ENCODE results near the gene ATXN1. TPM values are rescaled to one million over a fixed set of nuclear protein-coding genes. Genes with fewer than 3 reads are reported as not detected.

Gene ATXN1
- total RNA-seq, 4 donors from 2014 or later = 26.4 to 46.4 (median 36.1) TPM

- TF ChIP-seq, protein P1, sequence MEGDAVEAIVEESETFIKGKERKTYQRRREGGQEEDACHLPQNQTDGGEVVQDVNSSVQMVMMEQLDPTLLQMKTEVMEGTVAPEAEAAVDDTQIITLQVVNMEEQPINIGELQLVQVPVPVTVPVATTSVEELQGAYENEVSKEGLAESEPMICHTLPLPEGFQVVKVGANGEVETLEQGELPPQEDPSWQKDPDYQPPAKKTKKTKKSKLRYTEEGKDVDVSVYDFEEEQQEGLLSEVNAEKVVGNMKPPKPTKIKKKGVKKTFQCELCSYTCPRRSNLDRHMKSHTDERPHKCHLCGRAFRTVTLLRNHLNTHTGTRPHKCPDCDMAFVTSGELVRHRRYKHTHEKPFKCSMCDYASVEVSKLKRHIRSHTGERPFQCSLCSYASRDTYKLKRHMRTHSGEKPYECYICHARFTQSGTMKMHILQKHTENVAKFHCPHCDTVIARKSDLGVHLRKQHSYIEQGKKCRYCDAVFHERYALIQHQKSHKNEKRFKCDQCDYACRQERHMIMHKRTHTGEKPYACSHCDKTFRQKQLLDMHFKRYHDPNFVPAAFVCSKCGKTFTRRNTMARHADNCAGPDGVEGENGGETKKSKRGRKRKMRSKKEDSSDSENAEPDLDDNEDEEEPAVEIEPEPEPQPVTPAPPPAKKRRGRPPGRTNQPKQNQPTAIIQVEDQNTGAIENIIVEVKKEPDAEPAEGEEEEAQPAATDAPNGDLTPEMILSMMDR (IDR thresholded peaks at IDR 0.05) = no peak
- no peak for ATAC-seq (ENCODE audit: low FRiP score)
- no peak for DNase-seq (ENCODE audit: low spot score)
Measured at GRCh38 chr6:16415677-16416076, 345.6 kb downstream of the ATXN1 start.

DNA sequence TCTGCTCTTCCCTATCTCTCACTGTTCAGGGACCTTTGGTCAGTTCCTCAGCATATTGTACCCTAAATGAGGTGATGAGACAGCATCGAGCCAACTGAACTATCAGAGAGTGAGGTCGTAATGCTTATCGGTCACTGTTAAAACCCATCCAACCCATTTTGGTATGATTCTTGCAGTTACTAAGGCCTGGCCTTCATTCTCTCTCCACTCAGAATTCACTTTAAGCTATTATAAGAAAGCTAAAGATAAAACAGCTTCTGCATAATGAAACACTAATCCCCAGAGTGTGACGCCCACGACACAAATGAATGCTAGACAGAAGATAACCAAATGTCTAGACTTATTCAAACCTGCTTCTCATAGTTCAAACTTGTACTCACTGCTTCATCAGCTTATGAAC, 347.1 kb downstream of the ATXN1 start:
- ATAC-seq (ENCODE audit: low FRiP score) (no peak), DNase-seq (ENCODE audit: low spot score) (no peak)
- TF ChIP-seq, protein P1 (IDR thresholded peaks at IDR 0.05) = no peak

DNA sequence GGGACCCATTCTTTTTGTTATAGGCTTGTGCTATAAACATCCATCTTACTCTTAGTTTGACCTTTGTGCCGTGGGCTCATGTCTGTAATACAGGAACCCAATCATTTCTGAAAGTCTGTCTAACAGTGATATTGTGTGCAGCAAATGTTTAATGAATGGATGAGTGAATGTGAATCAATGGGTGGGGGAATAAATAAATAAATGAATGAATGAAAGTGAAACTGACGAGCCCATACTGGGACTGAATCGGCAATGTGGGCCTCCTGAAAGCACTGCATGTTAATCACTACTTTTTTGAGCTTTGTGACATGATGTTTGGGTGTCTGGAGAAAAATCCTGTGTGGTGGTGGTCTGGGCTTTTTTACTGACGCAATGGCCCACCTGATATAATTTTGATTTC, 347.9 kb downstream of the ATXN1 start:
- TF ChIP-seq, protein P1 (IDR thresholded peaks at IDR 0.05) = no peak
- ATAC-seq (ENCODE audit: low FRiP score) (no peak), DNase-seq (ENCODE audit: low spot score) (no peak)

- TF ChIP-seq, protein P1 (IDR thresholded peaks at IDR 0.05) = no peak
- DNase-seq (ENCODE audit: low spot score) (no peak), ATAC-seq (ENCODE audit: low FRiP score) (no peak)
Measured at GRCh38 chr6:16412982-16413381, 348.3 kb downstream of the ATXN1 start.

GRCh38 chr6:16412171-16412570, 349.1 kb downstream of the ATXN1 start:
- ATAC-seq (ENCODE audit: low FRiP score) (no peak), DNase-seq (ENCODE audit: low spot score) (no peak)
- TF ChIP-seq, protein P1 (IDR thresholded peaks at IDR 0.05) = no peak

GRCh38 chr6:16409531-16410441, 351.5 kb downstream of the ATXN1 start:
- DNase-seq (ENCODE audit: low spot score) (peak; percentile 37), ATAC-seq (ENCODE audit: low FRiP score) (peak; percentile 32)
- TF ChIP-seq, protein P1 (IDR thresholded peaks at IDR 0.05) = no peak

- no peak for ATAC-seq (ENCODE audit: low FRiP score)
- no peak for DNase-seq (ENCODE audit: low spot score)
- TF ChIP-seq, protein P1 (IDR thresholded peaks at IDR 0.05) = no peak
Measured at GRCh38 chr6:16408766-16409165, 352.5 kb downstream of the ATXN1 start.
